GM12878 (cell line): ENCODE data around the gene PITPNM2.

Experiments
- LARP7 ChIP-seq: fragments of 450-650 bp; IDR thresholded peaks from 2 replicates; pipeline ENCODE4 v1.6.1; 2017; ENCODE audit warnings: mild to moderate bottlenecking
- POLR2AphosphoS5 ChIP-seq: IDR thresholded peaks from 2 replicates; pipeline ENCODE4 v1.6.1; 2011; ENCODE audit warnings: mild to moderate bottlenecking, low read length, inconsistent platforms
- SMAD1 ChIP-seq: fragments of 450-650 bp; IDR thresholded peaks from 2 replicates; pipeline ENCODE4 v1.6.1; 2018; ENCODE audit warnings: mild to moderate bottlenecking, low read depth; ENCODE audit not compliant: partially characterized antibody
- TF ChIP-seq, protein P1 (sequence below): IDR thresholded peaks from 2 replicates; pipeline ENCODE4 v1.6.1; 2011; ENCODE audit warnings: low read depth, mild to moderate bottlenecking, low read length, moderate library complexity, borderline replicate concordance; ENCODE audit errors: extremely low read depth
- TF ChIP-seq, protein P2 (sequence below): IDR thresholded peaks from 2 replicates; pipeline ENCODE4 v1.6.1; 2012; ENCODE audit warnings: low read depth, low read length, improper control_type of control experiment

DNA sequence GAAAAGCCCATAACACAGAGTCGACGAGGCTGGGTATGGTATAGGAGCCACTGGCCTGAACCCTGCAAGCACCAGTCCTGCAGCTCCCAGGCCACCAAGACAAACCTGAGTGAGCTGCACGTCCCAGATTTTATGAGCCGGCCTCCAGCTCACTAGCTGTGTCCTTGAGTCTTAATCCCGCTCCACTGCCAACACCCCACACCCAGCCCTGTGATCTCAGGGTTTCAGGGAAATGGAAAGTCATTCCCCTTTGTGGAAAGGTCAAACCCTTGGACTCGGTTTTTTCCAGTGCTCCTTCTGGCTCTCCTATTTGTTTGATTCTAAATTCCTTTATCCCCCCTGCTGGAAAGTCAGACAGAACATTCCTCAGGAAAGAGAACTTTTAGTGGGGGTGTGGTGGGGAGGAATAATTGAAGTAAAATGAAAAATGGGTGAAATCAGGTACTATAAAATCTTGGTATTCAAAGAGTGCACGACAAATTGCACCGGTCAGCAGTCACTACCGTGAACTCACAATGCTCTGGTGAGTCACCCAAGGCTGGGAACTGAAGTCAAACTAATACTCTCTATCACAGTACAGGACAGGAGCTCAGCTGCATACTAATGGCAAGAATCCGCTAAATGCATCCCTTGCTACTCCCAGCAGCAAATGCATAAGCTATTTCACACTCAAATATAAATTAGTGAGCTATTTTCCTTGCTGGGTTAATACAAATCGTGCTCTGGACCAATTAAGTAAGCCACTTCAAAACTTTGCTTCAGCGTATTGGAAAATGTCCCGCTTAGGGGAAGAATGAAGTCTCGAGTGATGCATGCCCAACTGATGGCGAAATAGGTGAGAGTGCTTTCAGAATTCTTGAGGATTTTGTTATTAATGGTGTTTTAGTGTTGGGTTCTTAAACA lies 9.0 kb downstream of the PITPNM2 start:
- TF ChIP-seq LARP7 (no peak), POLR2AphosphoS5 (no peak), SMAD1 (no peak)
- TF ChIP-seq, protein P1, sequence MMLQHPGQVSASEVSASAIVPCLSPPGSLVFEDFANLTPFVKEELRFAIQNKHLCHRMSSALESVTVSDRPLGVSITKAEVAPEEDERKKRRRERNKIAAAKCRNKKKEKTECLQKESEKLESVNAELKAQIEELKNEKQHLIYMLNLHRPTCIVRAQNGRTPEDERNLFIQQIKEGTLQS = no peak
- TF ChIP-seq, protein P2, sequence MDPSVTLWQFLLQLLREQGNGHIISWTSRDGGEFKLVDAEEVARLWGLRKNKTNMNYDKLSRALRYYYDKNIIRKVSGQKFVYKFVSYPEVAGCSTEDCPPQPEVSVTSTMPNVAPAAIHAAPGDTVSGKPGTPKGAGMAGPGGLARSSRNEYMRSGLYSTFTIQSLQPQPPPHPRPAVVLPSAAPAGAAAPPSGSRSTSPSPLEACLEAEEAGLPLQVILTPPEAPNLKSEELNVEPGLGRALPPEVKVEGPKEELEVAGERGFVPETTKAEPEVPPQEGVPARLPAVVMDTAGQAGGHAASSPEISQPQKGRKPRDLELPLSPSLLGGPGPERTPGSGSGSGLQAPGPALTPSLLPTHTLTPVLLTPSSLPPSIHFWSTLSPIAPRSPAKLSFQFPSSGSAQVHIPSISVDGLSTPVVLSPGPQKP = no peak
